ENCODE data around the gene SELP. TPM values are rescaled to one million over a fixed set of nuclear protein-coding genes. Genes with fewer than 3 reads are reported as not detected.

SELP gene
- total RNA-seq, 1 donor from 2014 or later, result 61.5 TPM

- intact Hi-C loops (cut with DNase I), result no loop called here
- no peak for DNase-seq
- H3K4me1 ChIP-seq, result no peaks in the 10 kb centered on the region
- H3K27me3 ChIP-seq, result no peaks in the 10 kb centered on the region
- H3K9me3 ChIP-seq, result no peaks in the 10 kb centered on the region
- no peaks in the 10 kb centered on the region for H3K36me3 ChIP-seq
- TF ChIP-seq CTCF (IDR thresholded peaks at IDR 0.05), result no peak
- H3K27ac ChIP-seq, result no peak overlapping the region
- no peak for ATAC-seq
- no peak overlapping the region for H3K4me3 ChIP-seq
Measured at GRCh38 chr1:169644297-169644696, 14.4 kb upstream of the SELP start.

GRCh38 chr1:169634877-169635276 is 5.0 kb upstream of the SELP start:
- ATAC-seq, result no peak
- peaks cover 13% of the 10 kb centered on the region for H3K9me3 ChIP-seq
- no peak overlapping the region for H3K27ac ChIP-seq
- no peak for TF ChIP-seq CTCF (IDR thresholded peaks at IDR 0.05)
- no peaks in the 10 kb centered on the region for H3K27me3 ChIP-seq
- H3K4me1 ChIP-seq, result no peaks in the 10 kb centered on the region
- no peak for DNase-seq
- no peaks in the 10 kb centered on the region for H3K36me3 ChIP-seq
- H3K4me3 ChIP-seq, result no peak overlapping the region
- intact Hi-C loops (cut with DNase I), result no loop called here

- intact Hi-C loops (cut with DNase I), result no loop called here
- no peak overlapping the region for H3K27ac ChIP-seq
- no peaks in the 10 kb centered on the region for H3K27me3 ChIP-seq
- no peak for TF ChIP-seq CTCF (IDR thresholded peaks at IDR 0.05)
- no peak for DNase-seq
- ATAC-seq, result no peak
- H3K4me3 ChIP-seq, result no peak overlapping the region
- no peaks in the 10 kb centered on the region for H3K4me1 ChIP-seq
- H3K36me3 ChIP-seq, result no peaks in the 10 kb centered on the region
- H3K9me3 ChIP-seq, result peaks cover 13% of the 10 kb centered on the region
Measured at GRCh38 chr1:169634145-169634544, 4.2 kb upstream of the SELP start.

- intact Hi-C loops (cut with DNase I), result no loop called here
- no peaks in the 10 kb centered on the region for H3K27me3 ChIP-seq
- no peak overlapping the region for H3K4me3 ChIP-seq
- no peak overlapping the region for H3K27ac ChIP-seq
- H3K9me3 ChIP-seq, result peaks cover 13% of the 10 kb centered on the region
- DNase-seq (no peak), ATAC-seq (no peak)
- no peaks in the 10 kb centered on the region for H3K4me1 ChIP-seq
- no peaks in the 10 kb centered on the region for H3K36me3 ChIP-seq
- no peak for TF ChIP-seq CTCF (IDR thresholded peaks at IDR 0.05)
Measured at GRCh38 chr1:169631249-169631648, 1.3 kb upstream of the SELP start.

- no peak overlapping the region for H3K27ac ChIP-seq
- no peaks in the 10 kb centered on the region for H3K36me3 ChIP-seq
- H3K4me3 ChIP-seq, result no peak overlapping the region
- no peaks in the 10 kb centered on the region for H3K27me3 ChIP-seq
- ATAC-seq (peak; percentile 81), DNase-seq (no peak)
- TF ChIP-seq CTCF (IDR thresholded peaks at IDR 0.05), result no peak
- H3K9me3 ChIP-seq, result no peaks in the 10 kb centered on the region
- H3K4me1 ChIP-seq, result peaks cover 7% of the 10 kb centered on the region
- intact Hi-C loops (cut with DNase I), result no loop called here
Measured at GRCh38 chr1:169624912-169625311, 5.0 kb downstream of the SELP start.

- DNase-seq (no peak), ATAC-seq (no peak)
- Histone ChIP-seq H3K27me3 (no peaks in the 10 kb centered on the region), H3K9me3 (no peaks in the 10 kb centered on the region), H3K4me1 (peaks cover 7% of the 10 kb centered on the region), H3K4me3 (no peak overlapping the region), H3K36me3 (no peaks in the 10 kb centered on the region), H3K27ac (no peak overlapping the region)
- TF ChIP-seq CTCF (IDR thresholded peaks at IDR 0.05), result no peak
- intact Hi-C loops (cut with DNase I), result no loop called here
Measured at GRCh38 chr1:169624122-169624521, 5.8 kb downstream of the SELP start.
